Non-pigmented ciliary epithelial cell (primary cell): ENCODE measurements around the gene VPS54.
"Not testable (repeated sequence)": the region's sequence is repeated elsewhere in the genome, so short reads cannot be mapped to it uniquely, and the experiment has no call there.

ENCODE experiments used
- DNase-seq: peaks from one replicate; pipeline ENCODE4 v3.0.0-alpha.2; 2010; ENCODE audit warnings: low read depth

The VPS54 gene

GRCh38 chr2:63993871-63994270 is 25.4 kb downstream of the VPS54 start:
- no peak for DNase-seq

GRCh38 chr2:63993130-63993584 is 26.1 kb downstream of the VPS54 start:
- DNase-seq = not testable (repeated sequence)

- DNase-seq = no peak
These were observed 27.1 kb downstream of the VPS54 start for GRCh38 chr2:63992061-63992685.

GRCh38 chr2:63991173-63991999 is 27.8 kb downstream of the VPS54 start:
- not testable (repeated sequence) for DNase-seq

- DNase-seq = no peak
These were observed 29.2 kb downstream of the VPS54 start for GRCh38 chr2:63990072-63990471.

GRCh38 chr2:63988842-63989436 is 30.3 kb downstream of the VPS54 start:
- DNase-seq = not testable (repeated sequence)

- no peak for DNase-seq
These were observed 34.4 kb downstream of the VPS54 start for GRCh38 chr2:63984606-63985359.

GRCh38 chr2:63983986-63984605 is 35.1 kb downstream of the VPS54 start:
- DNase-seq = no peak

GRCh38 chr2:63982335-63982734 is 36.9 kb downstream of the VPS54 start:
- DNase-seq = no peak

- no peak for DNase-seq
These were observed 37.5 kb downstream of the VPS54 start for GRCh38 chr2:63981702-63982103.

- no peak for DNase-seq
These were observed 38.4 kb downstream of the VPS54 start for GRCh38 chr2:63980794-63981193.

- DNase-seq = no peak
These were observed 41.3 kb downstream of the VPS54 start for GRCh38 chr2:63977904-63978303.

GRCh38 chr2:63976125-63976510 is 43.1 kb downstream of the VPS54 start:
- no peak for DNase-seq

GRCh38 chr2:63975437-63976124 is 43.6 kb downstream of the VPS54 start:
- no peak for DNase-seq

- not testable (repeated sequence) for DNase-seq
These were observed 44.2 kb downstream of the VPS54 start for GRCh38 chr2:63975036-63975435.

- no peak for DNase-seq
These were observed 57.0 kb downstream of the VPS54 start for GRCh38 chr2:63962186-63962585.

- no peak for DNase-seq
These were observed 68.8 kb downstream of the VPS54 start for GRCh38 chr2:63950414-63950813.

- DNase-seq = no peak
These were observed 76.4 kb downstream of the VPS54 start for GRCh38 chr2:63942788-63943187.

- not testable (repeated sequence) for DNase-seq
These were observed 87.1 kb downstream of the VPS54 start for GRCh38 chr2:63932104-63932503.

GRCh38 chr2:63926815-63927214 is 92.4 kb downstream of the VPS54 start:
- no peak for DNase-seq

GRCh38 chr2:63914311-63914710 is 104.9 kb downstream of the VPS54 start:
- no peak for DNase-seq
